Gastrocnemius medialis (tissue), 4 donors: ENCODE data around the gene NPIPB2.

Experiments
- POLR2A ChIP-seq, 2 donors: fragments of 450-650 bp; IDR thresholded peaks; one replicate each; pipeline ENCODE4 v1.6.1; 2017; ENCODE audit warnings: antibody characterized with exemption in 2 of 2, mild to moderate bottlenecking in 2 of 2, moderate library complexity in 2 of 2
- TF ChIP-seq, protein P1 (sequence below), 5 experiments: fragments of 450-650 bp in 3 of 5; fragments of 200-600 bp in 2 of 5; sonication (generic) in 2 of 5; IDR thresholded peaks in 4 of 5; conservative IDR thresholded peaks in 1 of 5; 1 replicate in 4 of 5; 2 replicates in 1 of 5; pipeline ENCODE4 v1.5.1; 2016 to 2019; ENCODE audit warnings: antibody characterized with exemption in 5 of 5, mild to moderate bottlenecking in 3 of 5, moderate library complexity in 3 of 5

DNA sequence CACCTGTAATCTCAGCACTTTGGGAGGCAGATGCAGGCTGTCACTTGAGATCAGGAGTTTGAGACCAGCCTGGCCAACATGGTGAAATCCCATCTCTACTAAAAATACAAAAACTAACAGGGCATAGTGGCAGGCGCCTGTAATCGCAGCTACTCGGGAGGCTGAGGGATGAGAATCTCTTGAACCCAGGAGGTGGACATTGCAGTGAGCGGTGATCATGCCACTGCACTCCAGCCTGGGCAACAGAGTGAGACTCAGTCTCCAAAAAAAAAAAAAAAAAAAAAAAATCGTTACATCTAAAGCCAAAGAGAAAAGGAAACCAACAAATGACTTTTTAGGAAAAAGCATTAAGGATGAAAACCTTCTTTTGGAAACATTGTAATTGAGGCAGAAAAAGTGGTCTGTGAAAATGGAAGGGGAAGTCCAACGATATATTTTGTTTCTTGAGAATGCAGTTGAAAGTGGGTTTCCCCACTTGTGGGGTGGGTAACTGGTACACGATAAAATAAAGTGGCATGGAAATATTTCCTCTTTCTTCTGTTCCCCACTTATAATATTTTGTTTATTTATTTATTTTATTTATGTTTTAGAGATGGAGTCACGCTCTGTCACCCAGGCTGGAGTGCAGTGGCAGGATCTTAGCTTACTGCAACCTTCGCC is 37.3 kb upstream of the NPIPB2 start:
- TF ChIP-seq, protein P1, sequence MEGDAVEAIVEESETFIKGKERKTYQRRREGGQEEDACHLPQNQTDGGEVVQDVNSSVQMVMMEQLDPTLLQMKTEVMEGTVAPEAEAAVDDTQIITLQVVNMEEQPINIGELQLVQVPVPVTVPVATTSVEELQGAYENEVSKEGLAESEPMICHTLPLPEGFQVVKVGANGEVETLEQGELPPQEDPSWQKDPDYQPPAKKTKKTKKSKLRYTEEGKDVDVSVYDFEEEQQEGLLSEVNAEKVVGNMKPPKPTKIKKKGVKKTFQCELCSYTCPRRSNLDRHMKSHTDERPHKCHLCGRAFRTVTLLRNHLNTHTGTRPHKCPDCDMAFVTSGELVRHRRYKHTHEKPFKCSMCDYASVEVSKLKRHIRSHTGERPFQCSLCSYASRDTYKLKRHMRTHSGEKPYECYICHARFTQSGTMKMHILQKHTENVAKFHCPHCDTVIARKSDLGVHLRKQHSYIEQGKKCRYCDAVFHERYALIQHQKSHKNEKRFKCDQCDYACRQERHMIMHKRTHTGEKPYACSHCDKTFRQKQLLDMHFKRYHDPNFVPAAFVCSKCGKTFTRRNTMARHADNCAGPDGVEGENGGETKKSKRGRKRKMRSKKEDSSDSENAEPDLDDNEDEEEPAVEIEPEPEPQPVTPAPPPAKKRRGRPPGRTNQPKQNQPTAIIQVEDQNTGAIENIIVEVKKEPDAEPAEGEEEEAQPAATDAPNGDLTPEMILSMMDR (IDR thresholded peaks at IDR 0.05 in 4 of 5, conservative IDR thresholded peaks at IDR 0.05 in 1 of 5) = no peak
- no peak for TF ChIP-seq POLR2A (IDR thresholded peaks at IDR 0.05)
